GM21529 (cell line): ENCODE measurements around the gene SEC24B.
"Not testable (repeated sequence)": the region's sequence is repeated elsewhere in the genome, so short reads cannot be mapped to it uniquely, and the experiment has no call there.

Experiments used
- ATAC-seq: cut with Tn5 transposase; IDR thresholded peaks from one replicate; pipeline ENCODE4 v1.9.1; 2021; ENCODE audit not compliant: unreplicated experiment

Gene SEC24B

DNA sequence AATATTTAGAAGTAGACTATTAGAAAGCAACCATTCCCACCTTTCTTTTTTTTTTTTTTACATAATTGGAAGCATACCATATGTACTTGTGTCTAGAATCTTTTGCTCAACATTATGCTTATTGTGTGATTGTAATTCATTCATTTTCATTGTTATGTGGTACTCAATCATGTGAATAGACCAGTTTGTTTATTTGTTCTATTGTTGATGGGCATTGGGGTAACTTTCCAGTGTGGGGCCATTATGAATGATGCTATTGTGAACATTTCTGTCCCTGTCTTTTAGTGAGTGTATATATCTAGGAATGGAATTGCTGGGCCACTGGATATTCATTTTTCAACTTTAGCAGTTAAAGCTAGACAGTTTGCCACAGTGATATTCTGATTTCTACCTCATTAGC is 63.9 kb downstream of the SEC24B start:
- ATAC-seq, result no peak

DNA sequence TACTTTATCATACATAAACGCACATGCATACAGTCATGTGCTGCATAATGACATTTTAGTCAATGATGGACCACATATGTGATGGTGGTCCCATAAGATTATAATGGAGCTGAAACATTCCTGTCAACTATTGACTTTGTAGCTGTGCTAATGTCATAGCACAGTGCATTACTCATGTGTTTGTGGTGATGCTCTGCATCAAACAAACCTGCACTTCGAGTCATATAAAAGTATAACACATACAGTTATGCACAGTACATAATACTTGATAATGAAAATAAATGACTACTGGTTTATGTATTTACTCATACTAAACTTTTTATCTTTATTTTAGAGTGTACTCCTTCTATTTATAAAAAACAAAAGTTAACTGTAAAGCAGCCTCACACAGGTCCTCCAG is 65.9 kb downstream of the SEC24B start:
- ATAC-seq, result no peak

DNA sequence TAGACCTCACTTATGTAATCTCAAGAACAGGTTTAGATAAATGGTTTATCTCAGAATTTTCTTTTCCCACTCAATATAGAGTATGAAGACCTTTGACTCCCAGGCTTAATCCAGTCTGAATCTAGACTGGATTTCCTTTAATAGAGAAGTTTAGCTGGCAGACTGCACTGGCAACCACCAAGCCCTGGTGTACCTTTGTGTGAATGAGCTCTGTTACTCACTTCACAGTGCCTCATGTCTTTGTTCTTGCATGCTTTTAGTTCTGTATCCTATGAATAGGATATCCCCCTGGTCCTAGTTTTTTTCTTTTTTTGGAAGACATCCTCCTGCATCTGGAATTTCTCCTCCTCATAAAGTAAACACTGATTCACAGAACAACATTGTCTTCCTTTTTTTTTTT is 73.3 kb downstream of the SEC24B start:
- ATAC-seq, result no peak

GRCh38 chr4:109510687-109511086 is 77.1 kb downstream of the SEC24B start:
- ATAC-seq, result no peak

DNA sequence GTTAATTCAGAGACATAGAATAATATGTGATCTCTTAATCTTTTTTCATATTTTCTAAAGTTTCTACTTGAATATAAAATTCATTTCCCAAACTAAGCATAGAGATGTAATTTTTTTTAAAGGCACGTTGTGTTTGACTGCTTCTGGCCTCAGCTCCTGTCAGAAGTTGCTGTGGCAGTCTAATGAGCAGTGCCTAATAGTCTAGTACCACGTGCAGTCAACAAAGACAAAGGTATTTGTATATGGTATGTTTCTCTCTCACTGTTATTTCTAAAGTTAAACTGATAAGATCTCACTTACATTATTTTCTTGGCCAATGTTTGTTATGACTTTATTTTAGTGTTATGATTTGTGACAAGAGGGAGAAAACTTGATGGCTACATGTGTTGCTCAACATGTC is 77.8 kb downstream of the SEC24B start:
- no peak for ATAC-seq

GRCh38 chr4:109513368-109513767 is 79.8 kb downstream of the SEC24B start:
- ATAC-seq, result not testable (repeated sequence)

- no peak for ATAC-seq
Measured at GRCh38 chr4:109532182-109532581, 98.6 kb downstream of the SEC24B start.

- ATAC-seq, result no peak
Measured at GRCh38 chr4:109545401-109545800, 111.8 kb downstream of the SEC24B start.

GRCh38 chr4:109547394-109547793 is 113.8 kb downstream of the SEC24B start:
- ATAC-seq, result no peak

- ATAC-seq, result peak; percentile 51
Measured at GRCh38 chr4:109548655-109549054, 115.0 kb downstream of the SEC24B start.

DNA sequence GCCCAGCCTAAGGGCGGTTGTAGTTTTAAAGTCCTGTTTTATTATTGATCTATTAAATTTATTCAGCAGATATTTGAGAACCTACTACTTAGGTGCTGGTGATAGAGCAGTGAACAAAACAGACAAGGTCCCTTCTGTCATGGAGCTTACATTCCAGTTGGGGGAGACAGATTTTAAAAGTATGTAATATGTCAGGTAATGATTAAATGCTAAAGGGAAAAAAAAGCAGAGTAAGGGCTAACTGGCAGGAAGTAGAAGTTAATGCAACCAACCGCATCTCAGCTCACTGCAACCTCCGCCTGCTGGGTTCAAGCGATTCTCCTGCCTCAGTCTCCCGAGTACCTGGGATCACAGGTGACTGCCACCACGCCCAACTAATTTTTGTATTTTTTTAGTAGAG is 118.6 kb downstream of the SEC24B start:
- no peak for ATAC-seq

DNA sequence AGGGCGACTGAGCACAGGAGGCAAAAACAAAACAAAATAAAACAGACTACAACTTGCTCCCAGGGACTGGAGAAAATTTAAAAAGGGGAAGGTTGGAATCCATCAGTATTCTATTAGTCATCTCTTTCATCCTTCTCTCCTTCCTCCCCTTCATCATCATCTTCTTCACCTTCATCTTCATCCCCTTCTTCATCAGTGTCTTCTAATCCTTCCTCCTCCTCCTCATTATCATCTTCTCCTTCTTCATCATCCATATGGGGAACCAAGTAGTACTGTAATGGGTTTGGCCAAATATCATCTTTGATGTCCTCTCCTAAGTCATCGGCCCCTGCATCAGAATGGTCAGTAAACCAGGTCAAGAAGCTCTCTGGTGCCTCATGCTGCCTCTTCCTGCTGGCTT is 119.5 kb downstream of the SEC24B start:
- no peak for ATAC-seq

GRCh38 chr4:109554971-109555370 is 121.4 kb downstream of the SEC24B start:
- ATAC-seq, result no peak

DNA sequence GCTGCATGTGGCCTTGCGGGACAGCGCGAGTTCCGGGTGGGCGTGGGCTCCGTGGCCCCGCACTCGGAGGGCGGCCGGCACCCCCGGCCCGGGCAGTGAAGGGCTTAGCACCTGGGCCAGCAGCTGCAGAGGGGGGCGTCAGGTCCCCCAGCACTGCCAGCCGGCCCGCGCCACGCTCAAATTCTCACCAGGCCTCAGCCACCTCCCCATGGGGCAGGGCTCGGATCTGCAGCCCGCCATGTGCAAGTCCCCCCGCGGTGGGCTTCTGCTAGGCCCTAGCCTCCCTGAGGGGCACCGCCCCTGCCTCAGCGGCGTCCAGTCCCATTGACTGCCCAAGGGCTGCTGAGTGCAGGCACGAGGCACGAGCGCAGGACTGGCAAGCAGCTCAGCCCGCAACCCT is 123.8 kb downstream of the SEC24B start:
- no peak for ATAC-seq

- ATAC-seq, result not testable (repeated sequence)
Measured at GRCh38 chr4:109558095-109558494, 124.5 kb downstream of the SEC24B start.

GRCh38 chr4:109559625-109559982 is 126.0 kb downstream of the SEC24B start:
- peak; percentile 21 for ATAC-seq

DNA sequence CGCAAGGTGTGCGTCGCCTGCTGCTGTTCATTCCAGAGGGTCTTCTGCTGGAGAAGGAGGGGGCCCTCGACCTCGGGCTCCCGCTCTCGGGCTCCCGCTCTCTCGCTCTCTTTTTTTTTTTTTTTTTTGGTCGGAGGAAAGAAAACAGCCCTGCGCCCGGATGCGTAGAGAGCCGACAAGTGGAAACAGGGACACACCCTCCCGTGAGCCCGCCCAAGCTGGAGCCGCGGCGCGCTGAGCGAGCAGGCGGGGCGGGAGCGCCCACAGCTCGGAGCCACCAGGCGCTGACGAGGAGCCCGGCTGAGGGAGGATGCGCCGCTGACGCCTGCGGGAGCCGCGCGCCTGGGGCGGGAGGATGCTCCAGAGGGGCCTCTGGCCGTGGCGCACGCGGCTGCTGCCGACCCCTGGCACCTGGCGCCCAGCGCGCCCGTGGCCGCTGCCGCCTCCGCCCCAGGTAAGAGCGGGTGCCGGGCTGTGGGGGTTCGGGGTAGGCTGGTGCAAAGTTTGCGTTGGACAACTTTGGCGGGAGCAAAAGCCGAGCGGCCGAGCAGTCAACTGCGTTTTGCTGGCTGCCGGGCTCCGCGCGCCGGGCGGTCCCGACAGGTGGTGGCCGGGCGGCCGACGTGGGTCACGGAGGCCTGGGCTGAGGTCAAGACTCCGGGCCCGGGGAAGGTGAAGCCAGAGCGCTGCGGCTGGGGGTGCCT is 126.5 kb downstream of the SEC24B start, which contains the start of gene MCUB:
TSS of gene MCUB (plus strand) at position 264 of the 704 bp plus-strand sequence. CDS start at position 356, 92 bp downstream.
- peak; percentile 88 for ATAC-seq

DNA sequence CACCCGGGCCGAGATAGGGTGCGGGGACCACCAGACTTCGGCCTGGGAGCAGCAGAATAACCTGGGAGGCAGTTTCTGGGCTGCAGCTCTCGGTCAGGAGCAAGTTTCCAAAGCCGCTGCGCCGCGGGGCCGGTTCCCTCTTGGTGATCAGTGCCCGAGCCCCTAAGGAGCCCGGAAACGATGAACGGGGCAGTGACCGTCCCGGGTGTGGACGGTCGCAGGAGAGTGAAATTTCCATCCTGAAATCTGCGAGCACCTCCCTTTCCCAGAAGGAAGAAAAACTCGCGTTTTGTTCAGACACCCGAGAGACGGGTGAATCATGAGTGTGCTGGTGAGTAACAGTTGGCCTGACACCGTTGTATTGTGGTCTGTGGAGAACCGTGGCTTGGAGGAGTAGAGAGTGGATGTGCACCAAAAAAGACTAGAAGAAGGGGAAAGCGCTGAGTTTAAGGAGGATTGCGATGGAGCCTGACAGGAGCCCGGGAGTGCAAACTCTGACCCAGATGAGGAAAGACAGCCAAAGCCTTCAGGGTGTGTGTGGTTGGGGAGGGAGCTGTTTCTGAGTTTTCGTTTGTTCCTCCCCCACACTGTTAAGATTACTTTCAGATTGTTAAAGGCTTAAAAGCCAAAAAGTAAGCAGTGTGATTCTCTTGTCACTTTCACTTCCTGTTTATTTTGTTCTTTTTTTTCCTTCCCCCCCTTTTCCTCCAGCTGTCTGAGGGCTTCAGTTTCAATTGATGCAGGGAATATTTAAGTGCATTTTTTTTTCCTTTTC is 127.3 kb downstream of the SEC24B start:
- peak; percentile 63 for ATAC-seq

DNA sequence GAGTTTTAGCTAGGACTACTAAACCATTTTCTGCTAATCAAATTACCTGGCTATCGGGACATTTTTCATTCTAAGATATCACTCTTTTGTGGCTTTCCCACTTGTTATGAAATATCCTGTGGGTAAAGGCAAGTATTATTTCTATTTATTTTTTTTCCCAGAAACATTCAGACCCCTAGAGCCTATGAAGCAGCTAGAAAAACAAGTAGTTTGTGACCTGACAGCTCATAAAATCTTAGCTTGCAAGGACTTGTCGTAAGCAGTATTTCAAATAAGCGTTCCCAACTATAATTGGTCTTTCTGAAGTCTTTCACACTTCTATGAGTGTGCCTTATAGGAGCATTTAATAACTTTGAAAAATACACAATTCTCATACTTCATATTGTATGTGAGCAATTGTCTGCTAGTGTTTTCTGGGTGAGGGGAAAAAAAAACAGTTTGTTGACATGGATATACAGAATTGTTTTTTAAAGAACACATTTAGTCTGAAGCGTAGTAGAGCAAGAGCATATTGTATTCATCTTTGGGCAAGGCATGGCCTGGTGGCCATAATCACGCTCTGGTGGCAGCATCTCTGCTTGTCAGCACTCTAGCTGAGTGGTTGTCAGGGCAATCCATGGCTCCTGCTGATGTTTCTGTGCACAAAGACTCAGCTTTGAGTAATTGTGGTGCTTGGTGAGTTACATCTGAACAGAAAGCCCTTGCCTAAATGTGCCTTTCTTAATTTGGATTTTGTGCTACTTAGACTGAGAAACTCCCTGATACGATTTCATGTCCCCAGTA is 129.0 kb downstream of the SEC24B start:
- ATAC-seq, result no peak

DNA sequence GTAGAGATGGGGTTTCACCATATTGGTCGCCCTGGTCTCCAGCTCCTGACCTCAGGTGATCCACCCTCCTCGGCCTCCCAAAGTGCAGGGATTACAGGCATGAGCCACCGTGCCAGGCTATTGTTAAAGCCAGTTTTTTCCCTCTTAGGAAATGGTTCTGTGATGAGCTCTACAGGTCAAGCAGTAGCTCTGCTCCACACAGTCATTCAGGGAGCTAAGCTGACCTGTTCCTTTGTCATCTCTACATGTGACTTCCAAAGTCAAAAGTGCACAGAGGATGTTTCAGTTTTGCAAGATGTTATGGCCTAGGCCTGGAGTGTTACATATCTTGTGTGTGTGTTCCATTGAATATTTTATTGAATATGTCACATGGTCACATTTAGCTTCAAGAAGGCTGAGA is 137.9 kb downstream of the SEC24B start:
- no peak for ATAC-seq

DNA sequence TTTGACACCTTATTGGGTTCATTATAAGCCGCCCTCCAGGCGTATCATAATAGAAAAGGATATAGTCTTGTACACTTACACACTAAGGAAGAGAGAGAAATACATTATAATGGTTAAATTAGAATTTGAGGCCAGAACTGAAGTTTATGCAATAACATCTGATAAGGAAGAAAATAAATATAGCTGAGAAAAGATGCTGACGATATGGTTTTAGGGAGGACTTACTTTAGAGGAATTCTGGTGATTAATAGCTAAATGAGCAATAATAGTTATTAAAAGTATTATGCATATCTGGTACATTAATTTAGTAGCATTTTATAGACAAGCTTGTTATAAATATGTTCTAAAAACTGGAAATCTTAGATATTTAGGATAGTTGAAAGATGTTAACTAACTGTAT is 138.5 kb downstream of the SEC24B start:
- ATAC-seq, result no peak

GRCh38 chr4:109574443-109574850 is 140.8 kb downstream of the SEC24B start:
- ATAC-seq, result no peak
